NCI-H146 (cell line): ENCODE results near the gene GPC1.
"Not testable (repeated sequence)": the region's sequence is repeated elsewhere in the genome, so short reads cannot be mapped to it uniquely, and the experiment has no call there.

Experiments used
- DNase-seq: peaks from one replicate; lab custom pipeline; 2025; lab: John Stamatoyannopoulos, UW

GPC1 gene

GRCh38 chr2:240435457-240435947 lies at the start of gene GPC1:
TSS of gene GPC1 (plus strand) at chr2:240435663. CDS start at chr2:240435919, 256 bp downstream.
- DNase-seq: peak; percentile 71

- DNase-seq: no peak
These were observed 49.1 kb upstream of the GPC1 start for GRCh38 chr2:240386326-240386725.

- not testable (repeated sequence) for DNase-seq
These were observed 48.7 kb upstream of the GPC1 start for GRCh38 chr2:240386743-240387142.

- DNase-seq: no peak
These were observed 48.2 kb upstream of the GPC1 start for GRCh38 chr2:240387325-240387668.

GRCh38 chr2:240387669-240388358 lies 47.6 kb upstream of the GPC1 start:
- no peak for DNase-seq

GRCh38 chr2:240388471-240389301 lies 46.8 kb upstream of the GPC1 start:
- no peak for DNase-seq

- no peak for DNase-seq
These were observed 46.1 kb upstream of the GPC1 start for GRCh38 chr2:240389302-240389805.

GRCh38 chr2:240390091-240391073 lies 45.1 kb upstream of the GPC1 start:
- no peak for DNase-seq

- DNase-seq: no peak
These were observed 44.1 kb upstream of the GPC1 start for GRCh38 chr2:240391111-240392051.

- no peak for DNase-seq
These were observed 43.1 kb upstream of the GPC1 start for GRCh38 chr2:240392084-240392947.

GRCh38 chr2:240392948-240393830 lies 42.3 kb upstream of the GPC1 start:
- DNase-seq: no peak

- no peak for DNase-seq
These were observed 41.5 kb upstream of the GPC1 start for GRCh38 chr2:240393831-240394410.

GRCh38 chr2:240394549-240394948 lies 40.9 kb upstream of the GPC1 start:
- no peak for DNase-seq

GRCh38 chr2:240395448-240395847 lies 40.0 kb upstream of the GPC1 start:
- no peak for DNase-seq

- no peak for DNase-seq
These were observed 39.4 kb upstream of the GPC1 start for GRCh38 chr2:240395896-240396622.

- DNase-seq: no peak
These were observed 38.6 kb upstream of the GPC1 start for GRCh38 chr2:240396623-240397541.

GRCh38 chr2:240397542-240397916 lies 37.9 kb upstream of the GPC1 start:
- no peak for DNase-seq
